Adrenal gland (tissue), 12 donors: Measurements from ENCODE around the gene C14orf132. TPM values are rescaled to one million over a fixed set of nuclear protein-coding genes. Genes with fewer than 3 reads are reported as not detected.

Experiments
- DNase-seq, 7 donors: peaks; one replicate each; pipeline ENCODE4 v3.0.0-alpha.2; 2019 to 2020
- H3K27ac ChIP-seq, 5 donors: fragments of 200-600 bp; sonication (generic) in 4 of 5; 1 replicate in 3 of 5; 2 replicates in 2 of 5; pipeline versions ENCODE4 v1.5.1 to v1.8.0; 2016 to 2020; ENCODE audit warnings: mild to moderate bottlenecking in 1 of 5
- H3K27me3 ChIP-seq: fragments of 200-600 bp; 2 replicates; pipeline ENCODE4 v1.8.0; 2021
- H3K36me3 ChIP-seq, 2 donors: fragments of 200-600 bp; replicated peaks in 1 of 2; 1 replicate in 1 of 2; 2 replicates in 1 of 2; pipeline versions ENCODE4 v1.5.1 to v1.8.0; 2018 to 2022
- H3K4me1 ChIP-seq, 2 donors: fragments of 200-600 bp; replicated peaks in 1 of 2; 1 replicate in 1 of 2; 2 replicates in 1 of 2; pipeline versions ENCODE4 v1.5.1 to v1.8.0; 2018 to 2021
- H3K4me3 ChIP-seq, 4 donors: fragments of 200-600 bp; sonication (generic) in 3 of 4; one replicate each; pipeline ENCODE4 v1.5.1; 2016 to 2018
- H3K9me3 ChIP-seq, 3 donors: fragments of 200-600 bp; sonication (generic) in 1 of 3; replicated peaks in 1 of 3; 1 replicate in 2 of 3; 2 replicates in 1 of 3; pipeline versions ENCODE4 v1.5.1 to v1.8.0; 2016 to 2021
- POLR2A ChIP-seq, 2 donors: fragments of 450-650 bp; IDR thresholded peaks; one replicate each; pipeline ENCODE4 v1.6.1; 2017; ENCODE audit warnings: antibody characterized with exemption in 2 of 2, mild to moderate bottlenecking in 2 of 2, moderate library complexity in 1 of 2
- WGBS, 4 donors: extraction: QIAGEN DNeasy Blood & Tissue Kit in 2 of 4; methylation state at CpG; one replicate each; pipeline versions ENCODE4 v1.1.5 to v1.1.7; 2013 to 2017; 5-methylcytosine and 5-hydroxymethylcytosine counted together
- intact Hi-C, 2 donors: fragments of 100-400 bp; cut with DNase I; formaldehyde crosslinking; loops; one replicate each; pipeline versions ENCODE4 v1.14.1 to v1.15.0; 2022 to 2023
- polyA plus RNA-seq, 3 donors: library from polyadenylated mRNA; stranded (reverse); fragments of 200-250 nt in 2 of 3; fragments of 350-450 nt in 1 of 3; fragmentation: Illumina TruSeq in 1 of 3; extraction: RNeasy Lipid Tissue Mini Kit (QIAGEN cat#74804) in 1 of 3; gene quantifications; one replicate each; pipeline ENCODE4 v1.2.3, GENCODE V29; 2013 to 2014
- total RNA-seq, 9 donors: library from RNA; depleted of rRNA in 4 of 9; stranded (reverse); fragments of >200 nt in 4 of 9; fragments of 120-200 nt in 1 of 9; fragmentation: NEBNext Ultra II Directional in 1 of 9; extraction: Animal tissue kit (Norgen Biotek cat#: 25700) in 1 of 9; gene quantifications; one replicate each; pipeline versions ENCODE4 v1.1.0 to v1.2.4, GENCODE V29; 2013 to 2023
- TF ChIP-seq, protein P1 (sequence below), 6 experiments: fragments of 450-650 bp in 4 of 6; fragments of 200-600 bp in 2 of 6; sonication (generic) in 1 of 6; IDR thresholded peaks; 1 replicate in 5 of 6; 2 replicates in 1 of 6; pipeline versions ENCODE4 v1.5.1 to v1.8.0; 2016 to 2021; ENCODE audit warnings: antibody characterized with exemption in 6 of 6, mild to moderate bottlenecking in 2 of 6, moderate library complexity in 1 of 6
- donor health status: healthy with polysubstance abuse.
- donor health status: Bipolar disorder and iron deficiency.
- donor health status: DM: yes; HTN: yes; CAD: no.
- donor health status: DM: no; HTN: no; CAD: no.
- donor health status: DM: no; HTN: no; CAD: no.
- donor health status: DM: yes; HTN: yes; CAD: no.

The C14orf132 gene
- total and polyA plus RNA-seq, 12 donors = 4.5 to 34.8 (median 11.8) TPM

DNA sequence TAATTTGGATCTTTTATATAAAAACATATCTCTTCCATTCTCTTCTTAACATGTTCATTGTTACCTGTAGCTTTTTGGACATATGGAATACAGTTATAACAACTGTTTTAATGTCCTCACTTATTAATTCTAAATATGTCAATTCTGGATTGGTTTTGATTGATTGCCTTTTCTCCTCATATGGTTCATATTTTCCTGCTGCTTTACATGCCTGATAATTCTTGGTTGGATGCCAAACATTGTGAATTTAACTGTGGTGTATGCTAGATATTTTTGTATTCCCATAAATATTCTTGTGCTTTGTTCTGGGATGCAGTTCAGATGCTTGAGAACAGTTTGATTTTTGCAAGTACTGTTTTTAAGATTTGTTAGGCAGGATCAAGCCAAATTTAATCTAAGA is 10.8 kb downstream of the C14orf132 start:
- Histone ChIP-seq H3K9me3 (no peaks in the 10 kb centered on the region), H3K27ac (no peak overlapping the region), H3K27me3 (no peaks in the 10 kb centered on the region), H3K4me1 (peaks cover 0 to 4% of the 10 kb centered on the region in 2 donors), H3K4me3 (no peak overlapping the region), H3K36me3 (no peaks in the 10 kb centered on the region)
- TF ChIP-seq POLR2A (IDR thresholded peaks at IDR 0.05) = no peak
- TF ChIP-seq, protein P1, sequence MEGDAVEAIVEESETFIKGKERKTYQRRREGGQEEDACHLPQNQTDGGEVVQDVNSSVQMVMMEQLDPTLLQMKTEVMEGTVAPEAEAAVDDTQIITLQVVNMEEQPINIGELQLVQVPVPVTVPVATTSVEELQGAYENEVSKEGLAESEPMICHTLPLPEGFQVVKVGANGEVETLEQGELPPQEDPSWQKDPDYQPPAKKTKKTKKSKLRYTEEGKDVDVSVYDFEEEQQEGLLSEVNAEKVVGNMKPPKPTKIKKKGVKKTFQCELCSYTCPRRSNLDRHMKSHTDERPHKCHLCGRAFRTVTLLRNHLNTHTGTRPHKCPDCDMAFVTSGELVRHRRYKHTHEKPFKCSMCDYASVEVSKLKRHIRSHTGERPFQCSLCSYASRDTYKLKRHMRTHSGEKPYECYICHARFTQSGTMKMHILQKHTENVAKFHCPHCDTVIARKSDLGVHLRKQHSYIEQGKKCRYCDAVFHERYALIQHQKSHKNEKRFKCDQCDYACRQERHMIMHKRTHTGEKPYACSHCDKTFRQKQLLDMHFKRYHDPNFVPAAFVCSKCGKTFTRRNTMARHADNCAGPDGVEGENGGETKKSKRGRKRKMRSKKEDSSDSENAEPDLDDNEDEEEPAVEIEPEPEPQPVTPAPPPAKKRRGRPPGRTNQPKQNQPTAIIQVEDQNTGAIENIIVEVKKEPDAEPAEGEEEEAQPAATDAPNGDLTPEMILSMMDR (IDR thresholded peaks at IDR 0.05) = no peak
- intact Hi-C loops = no loop called here
- DNase-seq = no peak

DNA sequence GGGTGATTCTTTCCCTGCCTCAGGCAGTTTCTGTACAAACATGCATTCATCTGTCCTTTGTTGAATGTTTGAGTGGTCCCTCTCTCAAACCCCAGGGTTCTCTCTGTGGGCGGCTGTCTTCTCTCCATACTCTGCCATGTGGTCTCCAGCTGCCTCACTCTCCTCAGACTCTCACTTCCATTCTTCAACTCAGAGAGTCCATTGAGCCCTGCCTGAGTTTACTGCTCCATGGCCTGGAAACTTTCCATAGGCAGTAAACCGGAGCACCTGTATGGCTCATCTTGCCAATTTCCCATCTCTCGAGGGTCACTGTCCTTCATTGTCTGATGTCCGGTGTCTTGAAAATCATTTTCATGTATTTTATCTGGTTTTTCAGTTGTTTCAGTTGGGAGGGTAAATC is 11.3 kb downstream of the C14orf132 start:
- peak in 1 of 7 donors; percentile 30 for DNase-seq
- H3K36me3 ChIP-seq = no peaks in the 10 kb centered on the region
- H3K27me3 ChIP-seq = no peaks in the 10 kb centered on the region
- WGBS, 4 donors = 86 to 97% (median 90%) methylated on average over 4 of the region's 4 CpGs
- peaks cover 0 to 6% of the 10 kb centered on the region in 2 donors for H3K4me1 ChIP-seq
- no peak overlapping the region for H3K27ac ChIP-seq
- no peaks in the 10 kb centered on the region for H3K9me3 ChIP-seq
- TF ChIP-seq POLR2A (IDR thresholded peaks at IDR 0.05) = no peak
- TF ChIP-seq, protein P1 (IDR thresholded peaks at IDR 0.05) = no peak
- H3K4me3 ChIP-seq = no peak overlapping the region
- intact Hi-C loops = no loop called here

- intact Hi-C loops = no loop called here
- TF ChIP-seq POLR2A (IDR thresholded peaks at IDR 0.05) = no peak
- TF ChIP-seq, protein P1 (IDR thresholded peaks at IDR 0.05) = no peak
Observed at GRCh38 chr14:96051231-96051630, 12.1 kb downstream of the C14orf132 start.

DNA sequence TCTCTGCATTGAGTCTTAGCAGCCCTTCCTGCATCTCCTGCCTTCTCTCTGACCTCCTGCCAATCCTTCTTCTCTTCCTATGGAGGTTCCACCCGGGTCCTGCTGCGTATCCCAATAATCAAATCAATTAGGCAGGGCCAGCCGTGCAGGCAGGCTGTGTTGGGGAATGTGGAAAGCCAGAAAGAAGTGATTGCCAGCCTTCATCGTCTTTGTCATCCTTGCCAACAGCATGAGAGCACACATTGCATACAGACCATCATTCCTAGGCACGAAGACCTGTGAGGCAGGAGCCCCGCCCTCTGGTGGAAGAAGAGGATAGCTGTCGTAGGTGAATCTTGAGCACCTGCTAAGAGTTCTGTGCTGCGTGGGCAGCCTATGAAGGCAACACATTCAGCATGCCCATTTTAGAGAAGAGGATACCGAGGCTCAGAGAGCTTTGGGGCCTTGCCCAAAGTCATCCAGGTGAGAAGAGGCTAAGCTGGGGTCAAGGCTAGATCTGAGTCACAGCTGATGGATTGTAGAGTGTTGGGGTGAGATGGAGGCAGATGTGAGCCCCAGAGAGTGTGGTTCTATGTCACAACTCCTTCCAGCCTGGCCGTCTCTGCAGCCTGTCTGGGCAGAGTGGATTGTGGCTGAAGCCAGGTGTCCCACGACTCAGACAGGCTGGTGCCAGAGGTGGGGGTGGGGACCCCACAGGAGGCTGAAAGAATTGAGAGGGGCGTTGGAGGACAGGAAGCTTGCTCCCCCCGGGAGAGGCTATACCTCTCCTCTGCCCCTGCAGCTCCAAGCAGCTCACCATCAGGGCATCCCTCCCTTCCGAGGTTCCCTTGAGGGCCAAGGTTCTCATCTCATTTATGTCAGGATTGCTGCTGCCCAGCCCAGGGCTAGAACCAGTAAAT is 12.7 kb downstream of the C14orf132 start:
- peak overlapping the region in 1 of 5 donors; percentile 1 for H3K27ac ChIP-seq

More at GRCh38 chr14:96051231-96051630, 12.1 kb downstream of the C14orf132 start:
- no peaks in the 10 kb centered on the region for H3K27me3 ChIP-seq
- peaks cover 0 to 7% of the 10 kb centered on the region in 2 donors for H3K4me1 ChIP-seq
- H3K36me3 ChIP-seq = no peaks in the 10 kb centered on the region
- no peak for DNase-seq
- WGBS, 4 donors = 25 to 86% (median 66%) methylated on average over 2 to 3 of the region's 3 CpGs
- H3K4me3 ChIP-seq = no peak overlapping the region
- H3K9me3 ChIP-seq = no peaks in the 10 kb centered on the region
- peak overlapping the region in 1 of 5 donors; percentile 1 for H3K27ac ChIP-seq

More for the DNA sequence above, 12.7 kb downstream of the C14orf132 start:
- WGBS, 4 donors = 69 to 81% (median 75%) methylated on average over 11 to 14 of the region's 14 CpGs
- H3K4me1 ChIP-seq = peaks cover 0 to 7% of the 10 kb centered on the region in 2 donors
- no peaks in the 10 kb centered on the region for H3K27me3 ChIP-seq
- TF ChIP-seq, protein P1 (IDR thresholded peaks at IDR 0.05) = no peak
- TF ChIP-seq POLR2A (IDR thresholded peaks at IDR 0.05) = no peak
- intact Hi-C loops = no loop called here
- peak in 1 of 7 donors; percentile 48 for DNase-seq
- no peaks in the 10 kb centered on the region for H3K9me3 ChIP-seq
- no peak overlapping the region for H3K4me3 ChIP-seq
- no peaks in the 10 kb centered on the region for H3K36me3 ChIP-seq
